H1 (cell line): ENCODE measurements around the gene SLC43A2. TPM values are rescaled to one million over a fixed set of nuclear protein-coding genes. Genes with fewer than 3 reads are reported as not detected.

Source experiments
- ASH2L ChIP-seq: fragments of 200-600, 300-600 bp; sonication (generic); IDR thresholded peaks from one replicate; pipeline ENCODE4 v1.7.1; 2017; ENCODE audit warnings: low read length
- KDM4A ChIP-seq: IDR thresholded peaks from one replicate; pipeline ENCODE4 v1.7.1; 2012; ENCODE audit warnings: low read depth, mild to moderate bottlenecking, moderate library complexity, low read length, inconsistent platforms; ENCODE audit not compliant: severe bottlenecking
- POLR2A ChIP-seq, 2 experiments: IDR thresholded peaks; 1 replicate in 1 of 2; 2 replicates in 1 of 2; pipeline ENCODE4 v1.6.1; 2011; ENCODE audit warnings: low read depth in 2 of 2, low read length in 2 of 2, mild to moderate bottlenecking in 2 of 2; ENCODE audit errors: control extremely low read depth in 1 of 2
- POU5F1 ChIP-seq: IDR thresholded peaks from 2 replicates; pipeline ENCODE4 v1.6.1; 2011; ENCODE audit warnings: low read depth, mild to moderate bottlenecking, low read length, moderate library complexity
- RBBP5 ChIP-seq: IDR thresholded peaks from 2 replicates; pipeline ENCODE4 v1.7.1; 2012; ENCODE audit warnings: low read depth, mild to moderate bottlenecking, inconsistent platforms, low read length, moderate library complexity, borderline replicate concordance
- SIRT6 ChIP-seq: IDR thresholded peaks from one replicate; pipeline ENCODE4 v1.7.1; 2012; ENCODE audit warnings: low read length, inconsistent platforms
- SP2 ChIP-seq: IDR thresholded peaks from 2 replicates; pipeline ENCODE4 v1.6.1; 2012; ENCODE audit warnings: mild to moderate bottlenecking, low read length, inconsistent platforms
- polyA plus RNA-seq, 7 experiments: library from polyadenylated mRNA; depleted of rRNA in 3 of 7; stranded (reverse) in 5 of 7; unstranded in 2 of 7; fragments of >200 nt in 5 of 7; fragments of 200-250 nt in 2 of 7; gene quantifications; 1 replicate in 5 of 7; 2 replicates in 1 of 7; 4 replicates in 1 of 7; pipeline versions ENCODE4 v1.2.1 to v1.2.3, GENCODE V29; 2011 to 2013; ENCODE audit warnings: missing spikeins in 2 of 7, mixed read lengths in 2 of 7
- total RNA-seq: library from RNA; stranded (reverse); fragmentation: NEBNext Ultra II Directional; extraction: Animal tissue kit (Norgen Biotek cat#: 25700); gene quantifications from 2 replicates; pipeline ENCODE4 v1.2.1, GENCODE V29; 2021

The SLC43A2 gene
- total and polyA plus RNA-seq, 2 of the 8 experiments (the other 6 are each of a cell fraction or from before 2014, with no cell fraction given): 6.6 to 10.5 TPM

- TF ChIP-seq ASH2L (no peak), POLR2A (IDR thresholded peaks at IDR 0.05; ENCODE audit: control extremely low read depth in 1 of 2, low read depth in 2 of 2, low read length in 2 of 2) (no peak), POU5F1 (no peak), SP2 (no peak), SIRT6 (no peak), KDM4A (no peak), RBBP5 (no peak)
Measured at GRCh38 chr17:1558401-1558800, 70.2 kb downstream of the SLC43A2 start (continued).
